H9 (cell line): ENCODE results near the gene ITGA7. TPM values are rescaled to one million over a fixed set of nuclear protein-coding genes. Genes with fewer than 3 reads are reported as not detected.

Experiments
- DNase-seq: peaks from one replicate; pipeline ENCODE4 v3.0.0-alpha.2; 2017
- H2AFZ ChIP-seq: one replicate; pipeline ENCODE4 v1.6.1; 2013; ENCODE audit warnings: mild to moderate bottlenecking, low read length, control low read depth, moderate library complexity
- H2AK5ac ChIP-seq: 2 replicates; pipeline ENCODE4 v1.6.1; 2013; ENCODE audit warnings: low read length, control low read depth, mixed read lengths; ENCODE audit not compliant: insufficient read length
- H2BK120ac ChIP-seq: one replicate; pipeline ENCODE4 v1.6.1; 2013; ENCODE audit warnings: low read depth, mild to moderate bottlenecking, low read length, control low read depth, inconsistent platforms; ENCODE audit not compliant: poor library complexity, severe bottlenecking
- H2BK12ac ChIP-seq: 2 replicates; pipeline ENCODE4 v1.6.1; 2013; ENCODE audit warnings: low read length, control low read depth, mixed read lengths, low read depth; ENCODE audit not compliant: insufficient read length
- H2BK15ac ChIP-seq: 2 replicates; pipeline ENCODE4 v1.6.1; 2013; ENCODE audit warnings: low read depth, low read length, control low read depth
- H2BK20ac ChIP-seq: one replicate; pipeline ENCODE4 v1.6.1; 2013; ENCODE audit warnings: low read depth, mild to moderate bottlenecking, low read length, control low read depth, inconsistent platforms; ENCODE audit not compliant: poor library complexity, severe bottlenecking
- H2BK5ac ChIP-seq: 2 replicates; pipeline ENCODE4 v1.6.1; 2013; ENCODE audit warnings: low read length, control low read depth, mixed read lengths; ENCODE audit not compliant: insufficient read length
- H3K14ac ChIP-seq: 2 replicates; pipeline ENCODE4 v1.6.1; 2013; ENCODE audit warnings: low read length, control low read depth; ENCODE audit not compliant: insufficient read depth
- H3K18ac ChIP-seq: 2 replicates; pipeline ENCODE4 v1.6.1; 2013; ENCODE audit warnings: low read depth, mild to moderate bottlenecking, mixed read lengths, low read length, control low read depth; ENCODE audit not compliant: insufficient read length
- H3K23ac ChIP-seq: 2 replicates; pipeline ENCODE4 v1.6.1; 2013; ENCODE audit warnings: low read length, control low read depth, mixed read lengths, low read depth; ENCODE audit not compliant: insufficient read length
- H3K23me2 ChIP-seq: 2 replicates; pipeline ENCODE4 v1.6.1; 2013; ENCODE audit warnings: low read depth, mild to moderate bottlenecking, mixed read lengths, low read length, control low read depth; ENCODE audit not compliant: insufficient read length, poor library complexity, severe bottlenecking
- H3K27ac ChIP-seq: 2 replicates; pipeline ENCODE4 v1.5.1; 2013; ENCODE audit warnings: low read length, control low read depth, mixed read lengths, low read depth; ENCODE audit not compliant: insufficient read length
- H3K27me3 ChIP-seq: 2 replicates; pipeline ENCODE4 v1.6.1; 2013; ENCODE audit warnings: low read length, control low read depth, inconsistent platforms; ENCODE audit not compliant: insufficient read depth
- H3K4ac ChIP-seq: 2 replicates; pipeline ENCODE4 v1.6.1; 2013; ENCODE audit warnings: low read depth, mild to moderate bottlenecking, control low read depth, inconsistent platforms, low read length, moderate library complexity
- H3K4me1 ChIP-seq: 2 replicates; pipeline ENCODE4 v1.6.1; 2013; ENCODE audit warnings: low read length, control low read depth, inconsistent platforms; ENCODE audit not compliant: insufficient read depth
- H3K4me2 ChIP-seq: 2 replicates; pipeline ENCODE4 v1.6.1; 2013; ENCODE audit warnings: low read length, control low read depth, mixed read lengths; ENCODE audit not compliant: insufficient read length, insufficient read depth
- H3K56ac ChIP-seq: 2 replicates; pipeline ENCODE4 v1.6.1; 2013; ENCODE audit warnings: low read depth, mild to moderate bottlenecking, mixed read lengths, low read length, control low read depth; ENCODE audit not compliant: insufficient read length
- H3K79me1 ChIP-seq: 2 replicates; pipeline ENCODE4 v1.6.1; 2013; ENCODE audit warnings: low read depth, mild to moderate bottlenecking, moderate library complexity, low read length, control low read depth, inconsistent platforms; ENCODE audit not compliant: insufficient read depth, poor library complexity, severe bottlenecking
- H3K79me2 ChIP-seq: 2 replicates; pipeline ENCODE4 v1.6.1; 2013; ENCODE audit warnings: low read length, control low read depth, inconsistent platforms; ENCODE audit not compliant: insufficient read depth
- H3K9ac ChIP-seq: 2 replicates; pipeline ENCODE4 v1.6.1; 2013; ENCODE audit warnings: low read length, control low read depth, mixed read lengths; ENCODE audit not compliant: insufficient read length; ENCODE audit errors: extremely low read depth
- H3K9me3 ChIP-seq: one replicate; pipeline ENCODE4 v1.6.1; 2013; ENCODE audit warnings: low read depth, low read length, inconsistent platforms; ENCODE audit not compliant: control insufficient read depth
- H3T11ph ChIP-seq: one replicate; pipeline ENCODE4 v1.6.1; 2013; ENCODE audit warnings: mild to moderate bottlenecking, low read length, control low read depth, inconsistent platforms
- H4K20me1 ChIP-seq: one replicate; pipeline ENCODE4 v1.6.1; 2013; ENCODE audit not compliant: control insufficient read depth, insufficient read length, insufficient read depth
- H4K5ac ChIP-seq: 2 replicates; pipeline ENCODE4 v1.6.1; 2013; ENCODE audit warnings: low read depth, mild to moderate bottlenecking, mixed read lengths, low read length, control low read depth; ENCODE audit not compliant: insufficient read length
- H4K8ac ChIP-seq: replicated peaks from 2 replicates; pipeline ENCODE4 v1.6.1; 2013; ENCODE audit warnings: low read length, control low read depth, mixed read lengths, low read depth; ENCODE audit not compliant: insufficient read length
- H4K91ac ChIP-seq: 2 replicates; pipeline ENCODE4 v1.6.1; 2013; ENCODE audit warnings: low read depth, mild to moderate bottlenecking, moderate library complexity, mixed read lengths, low read length, control low read depth; ENCODE audit not compliant: insufficient read length
- H3K27ac Mint-ChIP-seq, 3 experiments: 2 replicates in 2 of 3; 3 replicates in 1 of 3; pipeline ENCODE4 v1.8.0; 2020 to 2021; ENCODE audit warnings: mixed read lengths in 3 of 3, mild to moderate bottlenecking in 1 of 3, moderate library complexity in 1 of 3
- H3K27me3 Mint-ChIP-seq: 2 replicates; pipeline ENCODE4 v1.8.0; 2021; ENCODE audit warnings: low read depth, mild to moderate bottlenecking, moderate library complexity, mixed read lengths
- H3K36me3 Mint-ChIP-seq, 3 experiments: 2 replicates in 2 of 3; 3 replicates in 1 of 3; pipeline ENCODE4 v1.8.0; 2020 to 2021; ENCODE audit warnings: low read depth in 3 of 3, mixed read lengths in 3 of 3; ENCODE audit not compliant: insufficient read depth in 1 of 3
- H3K4me1 Mint-ChIP-seq, 2 experiments: 2 replicates each; pipeline ENCODE4 v1.8.0; 2020; ENCODE audit warnings: mixed read lengths in 2 of 2
- H3K4me3 Mint-ChIP-seq, 2 experiments: 2 replicates in 1 of 2; 3 replicates in 1 of 2; pipeline ENCODE4 v1.8.0; 2020 to 2021; ENCODE audit warnings: mild to moderate bottlenecking in 2 of 2, mixed read lengths in 2 of 2, moderate library complexity in 1 of 2
- H3K9me3 Mint-ChIP-seq, 2 experiments: 2 replicates in 1 of 2; 3 replicates in 1 of 2; pipeline ENCODE4 v1.8.0; 2020; ENCODE audit warnings: mild to moderate bottlenecking in 2 of 2, mixed read lengths in 2 of 2, moderate library complexity in 1 of 2
- CTCF ChIP-seq: fragments of 200-600 bp; sonication (generic); conservative IDR thresholded peaks from 3 replicates; pipeline ENCODE4 v1.8.0; 2021; ENCODE audit warnings: antibody characterized with exemption, mild to moderate bottlenecking
- WGBS: extraction: QIAGEN DNeasy Blood & Tissue Kit; methylation state at CpG from one replicate; pipeline ENCODE4 v1.1.7; 2013; ENCODE audit warnings: missing lambda C conversion rate, low lambda C conversion rate, mixed read lengths; ENCODE audit not compliant: insufficient read length; ENCODE audit errors: extremely low coverage; 5-methylcytosine and 5-hydroxymethylcytosine counted together
- total RNA-seq: library from RNA; stranded (reverse); gene quantifications from 2 replicates; pipeline ENCODE4 v1.2.1, GENCODE V29; 2021

The ITGA7 gene
- total RNA-seq, 1 experiment from 2014 or later: 119 TPM

- Histone ChIP-seq H3K23ac (no peak overlapping the region), H4K91ac (no peak overlapping the region), H3K14ac (no peak overlapping the region), H2BK15ac (no peak overlapping the region), H4K8ac (no peak overlapping the region), H2BK12ac (no peak overlapping the region), H2AFZ (no peak overlapping the region), H3K4me2 (no peak overlapping the region), H3K9me3 (no peaks in the 10 kb centered on the region), H4K5ac (no peak overlapping the region), H3T11ph (no peak overlapping the region), H3K18ac (no peak overlapping the region), H3K9ac (no peak overlapping the region), H3K4me1 (peaks cover 9% of the 10 kb centered on the region; the same call in 1 of the 2 replicates), H3K4ac (no peak overlapping the region), H2BK5ac (no peak overlapping the region), H2BK20ac (no peak overlapping the region), H3K23me2 (peaks cover 9% of the 10 kb centered on the region), H3K79me1 (no peaks in the 10 kb centered on the region), H3K56ac (no peak overlapping the region), H3K79me2 (no peaks in the 10 kb centered on the region), H2AK5ac (no peak overlapping the region), H2BK120ac (no peak overlapping the region), H3K27me3 (no peaks in the 10 kb centered on the region; the same call in 1 of the 2 replicates), H4K20me1 (no peaks in the 10 kb centered on the region), H3K27ac (no peak overlapping the region)
- WGBS: no CpG with 5 or more reads among the region's 1 CpG
- no peak for TF ChIP-seq CTCF
- peaks cover 37 to 39% of the 10 kb centered on the region in 2 experiments for H3K4me1 Mint-ChIP-seq
- H3K27ac Mint-ChIP-seq: no peak overlapping the region
- no peak overlapping the region for H3K4me3 Mint-ChIP-seq
- H3K36me3 Mint-ChIP-seq: no peaks in the 10 kb centered on the region; a peak in 1 of 7 replicates
- peaks cover 33% of the 10 kb centered on the region for H3K27me3 Mint-ChIP-seq
- no peak for DNase-seq
- H3K9me3 Mint-ChIP-seq: peaks cover 0 to 3% of the 10 kb centered on the region in 2 experiments; a peak in 2 of 5 replicates
Observed at GRCh38 chr12:55712700-55713415, 5.2 kb upstream of the ITGA7 start.
